PC-9 (cell line): ENCODE data around the gene AGBL3. TPM values are rescaled to one million over a fixed set of nuclear protein-coding genes. Genes with fewer than 3 reads are reported as not detected.

Experiments
- BruUV-seq: library from RNA; stranded (reverse); fragments of 400-500 nt; replicated peaks from 2 replicates; lab custom pipeline; 2021; lab: Mats Ljungman, UMichigan
- CTCF ChIA-PET: fragments of 300-600 bp; sonication (Branson Sonifier 250); formaldehyde crosslinking; loops from one replicate; lab custom pipeline; 2022; ENCODE audit warnings: antibody characterized with exemption; lab: Charles Lee
- POLR2A ChIA-PET: fragments of 300-600 bp; sonication (Branson Sonifier 250); formaldehyde crosslinking; loops from one replicate; lab custom pipeline; 2022; ENCODE audit warnings: antibody characterized with exemption; ENCODE audit not compliant: unreplicated experiment; lab: Charles Lee
- DNase-seq, 2 experiments: peaks; one replicate each; pipeline versions ENCODE4 v3.0.0 to v3.0.0-alpha.2; 2015 to 2022; ENCODE audit warnings: mixed read lengths in 1 of 2
- H2AFZ ChIP-seq: fragments of 200-600 bp; sonication (generic); 2 replicates; pipeline ENCODE4 v1.8.1; 2017; ENCODE audit warnings: antibody characterized with exemption
- H3F3A ChIP-seq: fragments of 200-600 bp; sonication (generic); 2 replicates; pipeline ENCODE4 v1.8.1; 2017; ENCODE audit warnings: antibody characterized with exemption, mild to moderate bottlenecking, low read depth; ENCODE audit not compliant: insufficient read depth
- H3K27ac ChIP-seq: fragments of 200-600 bp; sonication (generic); 2 replicates; pipeline ENCODE4 v1.6.1; 2016; ENCODE audit warnings: mixed run types
- H3K27me3 ChIP-seq: fragments of 200-600 bp; sonication (generic); 2 replicates; pipeline ENCODE4 v1.6.1; 2016; ENCODE audit warnings: low read depth, mixed run types; ENCODE audit not compliant: insufficient read depth
- H3K36me3 ChIP-seq: fragments of 200-600 bp; sonication (generic); 2 replicates; pipeline ENCODE4 v1.6.1; 2016; ENCODE audit warnings: low read depth, mixed run types
- H3K4me1 ChIP-seq: fragments of 200-600 bp; sonication (generic); replicated peaks from 2 replicates; pipeline ENCODE4 v1.6.1; 2016; ENCODE audit warnings: mixed run types; ENCODE audit not compliant: insufficient read depth
- H3K4me2 ChIP-seq: fragments of 200-600 bp; sonication (generic); 2 replicates; pipeline ENCODE4 v1.6.1; 2017; ENCODE audit warnings: mixed run types
- H3K4me3 ChIP-seq: fragments of 200-600 bp; sonication (generic); 2 replicates; pipeline ENCODE4 v1.6.1; 2016; ENCODE audit warnings: mixed run types
- H3K79me2 ChIP-seq: fragments of 200-600 bp; sonication (generic); 2 replicates; pipeline ENCODE4 v1.6.1; 2017; ENCODE audit warnings: low read depth, mixed run types
- H3K9me2 ChIP-seq: fragments of 200-600 bp; sonication (generic); 2 replicates; pipeline ENCODE4 v1.8.1; 2017; ENCODE audit warnings: mild to moderate bottlenecking; ENCODE audit not compliant: insufficient read depth
- H3K9me3 ChIP-seq: fragments of 200-600 bp; sonication (generic); 2 replicates; pipeline ENCODE4 v1.8.1; 2016; ENCODE audit warnings: low read depth; ENCODE audit not compliant: insufficient read depth
- H4K20me1 ChIP-seq: fragments of 200-600 bp; sonication (generic); 2 replicates; pipeline ENCODE4 v1.8.1; 2017; ENCODE audit not compliant: insufficient read depth
- EZH2 ChIP-seq: fragments of 200-600 bp; sonication (generic); IDR thresholded peaks from 2 replicates; pipeline ENCODE4 v1.8.0; 2017; ENCODE audit warnings: antibody characterized with exemption, low read depth
- intact Hi-C: fragments of 100-400 bp; cut with micrococcal nuclease; formaldehyde crosslinking; loops from one replicate; pipeline ENCODE4 v1.10.0; 2022; ENCODE audit not compliant: unreplicated experiment
- total RNA-seq: library from RNA; stranded (reverse); gene quantifications from 2 replicates; pipeline ENCODE4 v1.2.3, GENCODE V29; 2021
- TF ChIP-seq, protein P1 (sequence below): fragments of 200-600 bp; sonication (generic); conservative IDR thresholded peaks from 2 replicates; pipeline ENCODE4 v1.6.1; 2017; ENCODE audit warnings: mixed run types, antibody characterized with exemption, mild to moderate bottlenecking, moderate library complexity

AGBL3 gene
- total RNA-seq, 1 experiment from 2014 or later, result 3.2 TPM

DNA sequence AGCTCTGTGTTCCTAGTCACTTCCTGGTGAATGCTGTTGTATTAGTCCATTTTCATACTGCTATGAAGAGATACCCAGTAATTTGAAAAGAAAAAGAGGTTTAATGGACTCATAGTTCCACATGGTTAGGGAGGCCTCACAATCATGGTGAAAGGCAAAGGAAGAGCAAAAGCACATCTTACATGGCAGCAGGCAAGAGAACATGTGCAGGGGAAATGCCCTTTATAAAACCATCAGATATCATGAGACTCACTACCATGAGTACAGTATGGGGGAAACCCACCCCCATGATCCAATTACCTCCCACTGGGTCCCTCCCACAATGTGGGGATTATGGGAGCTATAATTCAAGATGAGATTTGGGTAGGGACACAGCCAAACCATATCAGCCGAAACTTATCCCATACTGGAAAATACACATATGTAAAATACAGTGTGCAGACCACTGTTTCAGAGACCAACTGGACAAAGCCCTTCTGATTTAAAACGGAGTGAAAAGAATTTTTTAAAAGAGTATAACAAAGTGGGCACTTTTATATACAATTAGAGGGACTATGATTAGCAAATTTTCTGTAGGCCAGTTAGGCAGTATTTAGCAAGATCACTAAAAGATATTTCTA lies 176.2 kb downstream of the AGBL3 start:
- peaks cover 14% of the 10 kb centered on the region for H3K4me1 ChIP-seq
- no TSS peak for BruUV-seq
- H3K79me2 ChIP-seq, result 0 out of 2 replicates have a peak, but pooled peaks cover 5% of the 10 kb centered on the region
- H3F3A ChIP-seq, result 0 out of 2 replicates have a peak, but pooled peaks cover 5% of the 10 kb centered on the region
- H3K4me2 ChIP-seq, result no peak overlapping the region
- POLR2A ChIA-PET, result interaction anchor here (0.6 to 0.7 kb wide), 4 partner anchors 13 to 808 kb away, joined by 3 to 6 read pairs (median 4); no protein-coding TSS in a partner anchor
- no peak for DNase-seq
- H2AFZ ChIP-seq, result no peak overlapping the region
- no peak overlapping the region for H3K27ac ChIP-seq
- no peak for TF ChIP-seq EZH2
- TF ChIP-seq, protein P1, sequence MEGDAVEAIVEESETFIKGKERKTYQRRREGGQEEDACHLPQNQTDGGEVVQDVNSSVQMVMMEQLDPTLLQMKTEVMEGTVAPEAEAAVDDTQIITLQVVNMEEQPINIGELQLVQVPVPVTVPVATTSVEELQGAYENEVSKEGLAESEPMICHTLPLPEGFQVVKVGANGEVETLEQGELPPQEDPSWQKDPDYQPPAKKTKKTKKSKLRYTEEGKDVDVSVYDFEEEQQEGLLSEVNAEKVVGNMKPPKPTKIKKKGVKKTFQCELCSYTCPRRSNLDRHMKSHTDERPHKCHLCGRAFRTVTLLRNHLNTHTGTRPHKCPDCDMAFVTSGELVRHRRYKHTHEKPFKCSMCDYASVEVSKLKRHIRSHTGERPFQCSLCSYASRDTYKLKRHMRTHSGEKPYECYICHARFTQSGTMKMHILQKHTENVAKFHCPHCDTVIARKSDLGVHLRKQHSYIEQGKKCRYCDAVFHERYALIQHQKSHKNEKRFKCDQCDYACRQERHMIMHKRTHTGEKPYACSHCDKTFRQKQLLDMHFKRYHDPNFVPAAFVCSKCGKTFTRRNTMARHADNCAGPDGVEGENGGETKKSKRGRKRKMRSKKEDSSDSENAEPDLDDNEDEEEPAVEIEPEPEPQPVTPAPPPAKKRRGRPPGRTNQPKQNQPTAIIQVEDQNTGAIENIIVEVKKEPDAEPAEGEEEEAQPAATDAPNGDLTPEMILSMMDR, result no peak
- no peaks in the 10 kb centered on the region for H4K20me1 ChIP-seq
- H3K27me3 ChIP-seq, result no peaks in the 10 kb centered on the region
- H3K4me3 ChIP-seq, result no peak overlapping the region
- CTCF ChIA-PET, result no interaction called here
- no peaks in the 10 kb centered on the region for H3K9me2 ChIP-seq
- peaks cover 20% of the 10 kb centered on the region for H3K9me3 ChIP-seq
- H3K36me3 ChIP-seq, result peaks cover 27% of the 10 kb centered on the region
- intact Hi-C loops, result no loop called here

DNA sequence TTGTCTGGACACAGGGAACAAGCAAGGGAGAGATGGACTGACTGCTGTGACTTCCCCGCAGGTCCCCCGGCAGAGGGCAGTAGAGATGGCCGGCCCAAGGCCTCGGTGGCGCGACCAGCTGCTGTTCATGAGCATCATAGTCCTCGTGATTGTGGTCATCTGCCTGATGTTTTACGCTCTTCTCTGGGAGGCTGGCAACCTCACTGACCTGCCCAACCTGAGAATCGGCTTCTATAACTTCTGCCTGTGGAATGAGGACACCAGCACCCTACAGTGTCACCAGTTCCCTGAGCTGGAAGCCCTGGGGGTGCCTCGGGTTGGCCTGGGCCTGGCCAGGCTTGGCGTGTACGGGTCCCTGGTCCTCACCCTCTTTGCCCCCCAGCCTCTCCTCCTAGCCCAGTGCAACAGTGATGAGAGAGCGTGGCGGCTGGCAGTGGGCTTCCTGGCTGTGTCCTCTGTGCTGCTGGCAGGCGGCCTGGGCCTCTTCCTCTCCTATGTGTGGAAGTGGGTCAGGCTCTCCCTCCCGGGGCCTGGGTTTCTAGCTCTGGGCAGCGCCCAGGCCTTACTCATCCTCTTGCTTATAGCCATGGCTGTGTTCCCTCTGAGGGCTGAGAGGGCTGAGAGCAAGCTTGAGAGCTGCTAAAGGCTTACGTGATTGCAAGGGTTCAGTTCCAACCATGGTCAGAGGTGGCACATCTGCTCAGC lies 178.2 kb downstream of the AGBL3 start:
- DNase-seq, result no peak
- no peak overlapping the region for H2AFZ ChIP-seq
- no peak overlapping the region for H3K27ac ChIP-seq
- POLR2A ChIA-PET, result interaction anchor here (0.6 kb wide), 3 partner anchors 13 to 1429 kb away, joined by 3 to 4 read pairs (median 4); no protein-coding TSS in a partner anchor
- H3K9me2 ChIP-seq, result no peaks in the 10 kb centered on the region
- intact Hi-C loops, result no loop called here
- H3F3A ChIP-seq, result peaks cover 9% of the 10 kb centered on the region
- no TSS peak for BruUV-seq
- peaks cover 26% of the 10 kb centered on the region for H3K36me3 ChIP-seq
- peaks cover 22% of the 10 kb centered on the region for H3K79me2 ChIP-seq
- H3K27me3 ChIP-seq, result no peaks in the 10 kb centered on the region
- peaks cover 26% of the 10 kb centered on the region for H3K4me1 ChIP-seq
- H3K4me2 ChIP-seq, result no peak overlapping the region
- peaks cover 11% of the 10 kb centered on the region for H3K9me3 ChIP-seq
- no peak overlapping the region for H3K4me3 ChIP-seq
- TF ChIP-seq, protein P1, result no peak
- CTCF ChIA-PET, result interaction anchor here (0.6 kb wide), 1 partner anchor 478 kb away, joined by 10 read pairs; no protein-coding TSS in a partner anchor
- 0 out of 2 replicates have a peak, but pooled peaks cover 7% of the 10 kb centered on the region for H4K20me1 ChIP-seq

DNA sequence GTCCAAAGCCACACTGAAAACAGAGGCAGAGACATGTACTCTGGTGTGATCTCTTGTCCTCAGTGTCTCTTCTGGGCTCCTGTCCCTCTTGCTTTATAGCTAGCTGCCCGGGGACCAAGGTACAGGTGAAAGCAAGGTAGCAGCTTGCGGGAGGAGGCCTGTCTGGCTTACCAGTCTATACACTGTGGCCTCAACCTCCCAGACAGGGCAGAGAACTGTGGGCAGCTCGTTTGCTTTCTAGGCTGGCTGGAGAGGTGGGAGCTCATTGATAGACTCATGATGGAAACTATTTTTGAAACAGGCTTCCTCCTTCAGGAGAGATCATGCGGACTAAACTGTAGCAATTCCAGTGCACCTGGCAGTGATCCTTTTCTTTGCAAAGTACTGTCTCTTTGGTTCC lies 179.6 kb downstream of the AGBL3 start:
- Histone ChIP-seq H3K27me3 (no peaks in the 10 kb centered on the region), H3K36me3 (peaks cover 26% of the 10 kb centered on the region), H3K27ac (no peak overlapping the region), H3K79me2 (peaks cover 28% of the 10 kb centered on the region), H3K4me3 (no peak overlapping the region), H2AFZ (no peak overlapping the region), H4K20me1 (0 out of 2 replicates have a peak, but pooled peaks cover 7% of the 10 kb centered on the region), H3K4me2 (no peak overlapping the region), H3K4me1 (peaks cover 13% of the 10 kb centered on the region), H3K9me3 (no peaks in the 10 kb centered on the region; the same call in none of the 2 replicates), H3F3A (peaks cover 16% of the 10 kb centered on the region), H3K9me2 (no peaks in the 10 kb centered on the region)
- TF ChIP-seq EZH2, result no peak
- TF ChIP-seq, protein P1, result no peak
- BruUV-seq, result no TSS peak
- intact Hi-C loops, result no loop called here
- no peak for DNase-seq
- POLR2A ChIA-PET, result interaction anchor here (0.6 kb wide), 2 partner anchors 179 to 765 kb away, joined by 4 to 5 read pairs; partner anchors contain the start of gene AGBL3
- CTCF ChIA-PET, result no interaction called here
